GM19467 (cell line): ENCODE results near the gene AGBL2.
A peak's percentile ranks its signal among the peaks of the same experiment; 100 is the strongest.
"Not testable (repeated sequence)": the region's sequence is repeated elsewhere in the genome, so short reads cannot be mapped to it uniquely, and the experiment has no call there.

Experiments used
- ATAC-seq: cut with Tn5 transposase; IDR thresholded peaks from one replicate; pipeline ENCODE4 v1.9.1; 2021; ENCODE audit warnings: mild to moderate bottlenecking, moderate library complexity; ENCODE audit not compliant: unreplicated experiment

AGBL2 gene

GRCh38 chr11:47715082-47715669 lies at the start of gene AGBL2:
Gene AGBL2, minus strand, starts transcription at chr11:47715369. Its CDS starts 719 bp downstream, at chr11:47714650.
- ATAC-seq: peak; percentile 96

GRCh38 chr11:47759291-47759690 lies 44.1 kb upstream of the AGBL2 start:
- not testable (repeated sequence) for ATAC-seq

GRCh38 chr11:47756208-47756607 lies 41.0 kb upstream of the AGBL2 start:
- no peak for ATAC-seq

GRCh38 chr11:47750725-47751124 lies 35.6 kb upstream of the AGBL2 start:
- ATAC-seq: no peak

- not testable (repeated sequence) for ATAC-seq
These were observed 27.3 kb upstream of the AGBL2 start for GRCh38 chr11:47742494-47742893.

- ATAC-seq: not testable (repeated sequence)
These were observed 22.6 kb upstream of the AGBL2 start for GRCh38 chr11:47737817-47738216.

- ATAC-seq: no peak
These were observed 17.1 kb upstream of the AGBL2 start for GRCh38 chr11:47732271-47732670.

- no peak for ATAC-seq
These were observed 16.3 kb upstream of the AGBL2 start for GRCh38 chr11:47731475-47731874.

- ATAC-seq: no peak
These were observed 11.8 kb upstream of the AGBL2 start for GRCh38 chr11:47726878-47727514.

GRCh38 chr11:47726118-47726442 lies 10.9 kb upstream of the AGBL2 start:
- ATAC-seq: no peak

- ATAC-seq: no peak
These were observed 10.4 kb upstream of the AGBL2 start for GRCh38 chr11:47725442-47726117.

- ATAC-seq: no peak
These were observed 9.0 kb upstream of the AGBL2 start for GRCh38 chr11:47724041-47724729.

GRCh38 chr11:47723041-47723440 lies 7.9 kb upstream of the AGBL2 start:
- ATAC-seq: no peak

- no peak for ATAC-seq
These were observed 5.5 kb upstream of the AGBL2 start for GRCh38 chr11:47720651-47721050.

- no peak for ATAC-seq
These were observed 1.5 kb upstream of the AGBL2 start for GRCh38 chr11:47716692-47717091.

GRCh38 chr11:47714554-47715081 lies 551 bp downstream of the AGBL2 start:
- no peak for ATAC-seq

- ATAC-seq: no peak
These were observed 3.4 kb downstream of the AGBL2 start for GRCh38 chr11:47711816-47712215.

GRCh38 chr11:47711225-47711624 lies 3.9 kb downstream of the AGBL2 start:
- ATAC-seq: no peak

GRCh38 chr11:47707275-47707786 lies 7.8 kb downstream of the AGBL2 start:
- ATAC-seq: not testable (repeated sequence)

- no peak for ATAC-seq
These were observed 9.4 kb downstream of the AGBL2 start for GRCh38 chr11:47705721-47706120.

- no peak for ATAC-seq
These were observed 23.2 kb downstream of the AGBL2 start for GRCh38 chr11:47691979-47692378.
